HCT116 (cell line): ENCODE results near the gene ITK. TPM values are rescaled to one million over a fixed set of nuclear protein-coding genes. Genes with fewer than 3 reads are reported as not detected.

Experiments used
- ATAC-seq: fragments of 200-7000 bp; cut with Tn5 transposase; 2 replicates; pipeline ENCODE4 v1.9.1; 2020; ENCODE audit warnings: mild to moderate bottlenecking, moderate library complexity
- BruUV-seq: library from RNA; stranded (reverse); fragments of 400-500 nt; replicated peaks from 2 replicates; lab custom pipeline; 2021; lab: Mats Ljungman, UMichigan
- CTCF ChIA-PET: fragments of 300-600 bp; sonication (Branson Sonifier 250); formaldehyde crosslinking; loops from one replicate; lab custom pipeline; 2021; ENCODE audit warnings: antibody characterized with exemption; lab: Charles Lee
- POLR2A ChIA-PET: fragments of 300-600, 350-600 bp; sonication (Branson Sonifier 250); formaldehyde crosslinking; loops from one replicate; lab custom pipeline; 2021; ENCODE audit warnings: antibody characterized with exemption; lab: Charles Lee
- RAD21 ChIA-PET, 2 experiments: fragments of 300-600 bp; sonication (Branson Sonifier 250); formaldehyde crosslinking; loops; one replicate each; lab custom pipeline; 2023; ENCODE audit warnings: low total read pairs in 2 of 2; ENCODE audit not compliant: uncharacterized antibody in 2 of 2, unreplicated experiment in 2 of 2, low non-redundant PET in 1 of 2; lab: Charles Lee
- DNase-seq: peaks from one replicate; pipeline ENCODE4 v3.0.0-alpha.2; 2010; ENCODE audit warnings: low read depth, low spot score
- H2AFZ ChIP-seq: fragments of 200-600 bp; shearing (Covaris generic), sonication (generic); 2 replicates; pipeline ENCODE4 v1.6.1; 2017; ENCODE audit warnings: low read depth, mixed run types, mixed read lengths, antibody characterized with exemption, low read length; ENCODE audit not compliant: poor library complexity, severe bottlenecking
- H3K27ac ChIP-seq: 2 replicates; pipeline ENCODE4 v1.5.1; 2012; ENCODE audit warnings: low read depth, low read length
- H3K27me3 ChIP-seq: fragments of 200-600 bp; sonication (generic); 2 replicates; pipeline ENCODE4 v1.6.1; 2016; ENCODE audit warnings: mixed run types, low read length, mixed read lengths; ENCODE audit not compliant: insufficient read depth
- H3K36me3 ChIP-seq, 2 experiments: fragments of 200-500 bp in 1 of 2; fragments of 200-600 bp in 1 of 2; sonication (Bioruptor generic) in 1 of 2; sonication (generic) in 1 of 2; 2 replicates each; pipeline versions ENCODE4 v1.5.1 to v1.6.1; 2014 to 2016; ENCODE audit warnings: low read length in 2 of 2, inconsistent platforms in 1 of 2, mixed read lengths in 1 of 2, mixed run types in 1 of 2; ENCODE audit not compliant: insufficient read depth in 2 of 2, control insufficient read depth in 1 of 2
- H3K4me1 ChIP-seq, 2 experiments: fragments of 200-600 bp in 1 of 2; sonication (generic) in 1 of 2; 2 replicates each; pipeline versions ENCODE4 v1.5.1 to v1.6.1; 2012 to 2017; ENCODE audit warnings: low read length in 2 of 2, inconsistent platforms in 1 of 2, mild to moderate bottlenecking in 1 of 2, mixed read lengths in 1 of 2, mixed run types in 1 of 2, moderate library complexity in 1 of 2; ENCODE audit not compliant: insufficient read depth in 2 of 2, control insufficient read depth in 1 of 2
- H3K4me2 ChIP-seq: fragments of 200-600 bp; sonication (generic); 2 replicates; pipeline ENCODE4 v1.6.1; 2017; ENCODE audit warnings: mixed run types, low read length, mixed read lengths
- H3K4me3 ChIP-seq, 2 experiments: fragments of 200-600 bp in 1 of 2; sonication (generic) in 1 of 2; replicated peaks in 1 of 2; 2 replicates each; pipeline ENCODE4 v1.5.1; 2011 to 2016; ENCODE audit warnings: low read length in 2 of 2, control low read depth in 1 of 2, low read depth in 1 of 2, mild to moderate bottlenecking in 1 of 2, mixed read lengths in 1 of 2, mixed run types in 1 of 2
- H3K79me2 ChIP-seq: fragments of 200-600 bp; sonication (generic); 2 replicates; pipeline ENCODE4 v1.6.1; 2017; ENCODE audit warnings: mild to moderate bottlenecking, mixed run types, low read length, moderate library complexity, mixed read lengths; ENCODE audit not compliant: insufficient read depth
- H3K9ac ChIP-seq: fragments of 200-600 bp; sonication (generic); 2 replicates; pipeline ENCODE4 v1.6.1; 2016; ENCODE audit warnings: low read length, mixed read lengths
- H3K9me2 ChIP-seq: fragments of 200-600 bp; sonication (generic), shearing (Covaris generic); 2 replicates; pipeline ENCODE4 v1.6.1; 2017; ENCODE audit warnings: mixed run types, mild to moderate bottlenecking, moderate library complexity; ENCODE audit not compliant: insufficient read depth
- H3K9me3 ChIP-seq, 2 experiments: fragments of 200-500 bp in 1 of 2; fragments of 200-600 bp in 1 of 2; sonication (Bioruptor generic) in 1 of 2; sonication (generic) in 1 of 2; 2 replicates each; pipeline ENCODE4 v1.6.1; 2014 to 2017; ENCODE audit warnings: low read length in 2 of 2, mixed read lengths in 2 of 2, inconsistent platforms in 1 of 2, low read depth in 1 of 2, mild to moderate bottlenecking in 1 of 2, mixed run types in 1 of 2, moderate library complexity in 1 of 2; ENCODE audit not compliant: control insufficient read depth in 1 of 2, insufficient read depth in 1 of 2
- H4K20me1 ChIP-seq: fragments of 200-600 bp; sonication (generic), shearing (Covaris generic); 2 replicates; pipeline ENCODE4 v1.6.1; 2017; ENCODE audit warnings: mixed run types, mild to moderate bottlenecking, moderate library complexity; ENCODE audit not compliant: insufficient read depth
- CBX3 ChIP-seq: IDR thresholded peaks from 2 replicates; pipeline ENCODE4 v1.6.1; 2012; ENCODE audit warnings: low read depth
- CEBPB ChIP-seq: IDR thresholded peaks from 2 replicates; pipeline ENCODE4 v1.6.1; 2012; ENCODE audit warnings: low read depth
- EGR1 ChIP-seq: IDR thresholded peaks from 2 replicates; pipeline ENCODE4 v1.6.1; 2012; ENCODE audit warnings: low read depth
- EZH2 ChIP-seq: fragments of 200-600 bp; sonication (generic); IDR thresholded peaks from 2 replicates; pipeline ENCODE4 v1.6.1; 2017; ENCODE audit warnings: antibody characterized with exemption, mixed run types
- SIN3A ChIP-seq: IDR thresholded peaks from 2 replicates; pipeline ENCODE4 v1.6.1; 2012; ENCODE audit warnings: low read depth
- SP1 ChIP-seq: IDR thresholded peaks from 2 replicates; pipeline ENCODE4 v1.6.1; 2012; ENCODE audit warnings: low read depth
- YY1 ChIP-seq: IDR thresholded peaks from 2 replicates; pipeline ENCODE4 v1.6.1; 2011; ENCODE audit warnings: low read length, low read depth, moderate library complexity, mild to moderate bottlenecking; ENCODE audit not compliant: insufficient replicate concordance; ENCODE audit errors: extremely low read depth
- ZNF274 ChIP-seq: fragments of 200-500 bp; sonication (Bioruptor generic); IDR thresholded peaks from 2 replicates; pipeline ENCODE4 v1.6.1; 2014; ENCODE audit warnings: mild to moderate bottlenecking, low read depth, low read length, inconsistent platforms
- intact Hi-C: fragments of 100-400 bp; cut with micrococcal nuclease; formaldehyde crosslinking; loops from 2 replicates; pipeline ENCODE4 v1.10.0; 2022
- total RNA-seq: library from RNA; stranded (reverse); gene quantifications from one replicate; pipeline ENCODE4 v1.2.1, GENCODE V29; 2021; ENCODE audit not compliant: unreplicated experiment
- TF ChIP-seq, protein P1 (sequence below): IDR thresholded peaks from 2 replicates; pipeline ENCODE4 v1.6.1; 2012
- TF ChIP-seq, protein P2 (sequence below): IDR thresholded peaks from 2 replicates; pipeline ENCODE4 v1.6.1; 2012; ENCODE audit warnings: low read depth

Gene ITK
- total RNA-seq, 1 experiment from 2014 or later, result 0.37 TPM

DNA sequence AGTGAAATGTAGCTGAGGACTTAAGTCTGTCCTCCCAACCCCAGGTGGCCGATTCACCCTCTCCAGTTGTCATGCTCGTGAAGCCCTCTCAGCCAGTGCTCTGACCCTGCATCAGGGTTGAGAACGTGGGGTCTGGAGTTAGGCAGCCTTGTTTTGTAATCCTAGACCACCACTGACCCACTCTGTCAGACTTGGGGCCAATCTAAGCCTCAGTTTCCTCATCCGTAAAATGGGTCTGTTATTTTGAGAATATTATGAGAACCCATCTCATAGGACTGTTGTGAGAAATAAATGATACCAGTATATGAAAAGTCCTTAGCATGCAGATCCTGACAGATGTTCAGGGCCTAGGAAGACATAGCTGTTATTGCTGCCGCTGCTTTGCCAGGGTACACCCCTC lies 122.4 kb downstream of the ITK start:
- no peak for DNase-seq
- no peaks in the 10 kb centered on the region for H3K4me1 ChIP-seq
- H4K20me1 ChIP-seq, result no peaks in the 10 kb centered on the region
- ChIA-PET CTCF (no interaction called here), POLR2A (no interaction called here), RAD21 (no interaction called here)
- BruUV-seq, result no TSS peak
- intact Hi-C loops, result no loop called here
- H3K36me3 ChIP-seq, result no peaks in the 10 kb centered on the region
- H3K9ac ChIP-seq, result no peak overlapping the region
- no peak overlapping the region for H3K27ac ChIP-seq
- TF ChIP-seq ZNF274 (no peak), CEBPB (no peak), EGR1 (no peak), SP1 (no peak), CBX3 (no peak), YY1 (no peak), SIN3A (no peak), EZH2 (no peak)
- TF ChIP-seq, protein P1, sequence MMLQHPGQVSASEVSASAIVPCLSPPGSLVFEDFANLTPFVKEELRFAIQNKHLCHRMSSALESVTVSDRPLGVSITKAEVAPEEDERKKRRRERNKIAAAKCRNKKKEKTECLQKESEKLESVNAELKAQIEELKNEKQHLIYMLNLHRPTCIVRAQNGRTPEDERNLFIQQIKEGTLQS, result no peak
- TF ChIP-seq, protein P2, sequence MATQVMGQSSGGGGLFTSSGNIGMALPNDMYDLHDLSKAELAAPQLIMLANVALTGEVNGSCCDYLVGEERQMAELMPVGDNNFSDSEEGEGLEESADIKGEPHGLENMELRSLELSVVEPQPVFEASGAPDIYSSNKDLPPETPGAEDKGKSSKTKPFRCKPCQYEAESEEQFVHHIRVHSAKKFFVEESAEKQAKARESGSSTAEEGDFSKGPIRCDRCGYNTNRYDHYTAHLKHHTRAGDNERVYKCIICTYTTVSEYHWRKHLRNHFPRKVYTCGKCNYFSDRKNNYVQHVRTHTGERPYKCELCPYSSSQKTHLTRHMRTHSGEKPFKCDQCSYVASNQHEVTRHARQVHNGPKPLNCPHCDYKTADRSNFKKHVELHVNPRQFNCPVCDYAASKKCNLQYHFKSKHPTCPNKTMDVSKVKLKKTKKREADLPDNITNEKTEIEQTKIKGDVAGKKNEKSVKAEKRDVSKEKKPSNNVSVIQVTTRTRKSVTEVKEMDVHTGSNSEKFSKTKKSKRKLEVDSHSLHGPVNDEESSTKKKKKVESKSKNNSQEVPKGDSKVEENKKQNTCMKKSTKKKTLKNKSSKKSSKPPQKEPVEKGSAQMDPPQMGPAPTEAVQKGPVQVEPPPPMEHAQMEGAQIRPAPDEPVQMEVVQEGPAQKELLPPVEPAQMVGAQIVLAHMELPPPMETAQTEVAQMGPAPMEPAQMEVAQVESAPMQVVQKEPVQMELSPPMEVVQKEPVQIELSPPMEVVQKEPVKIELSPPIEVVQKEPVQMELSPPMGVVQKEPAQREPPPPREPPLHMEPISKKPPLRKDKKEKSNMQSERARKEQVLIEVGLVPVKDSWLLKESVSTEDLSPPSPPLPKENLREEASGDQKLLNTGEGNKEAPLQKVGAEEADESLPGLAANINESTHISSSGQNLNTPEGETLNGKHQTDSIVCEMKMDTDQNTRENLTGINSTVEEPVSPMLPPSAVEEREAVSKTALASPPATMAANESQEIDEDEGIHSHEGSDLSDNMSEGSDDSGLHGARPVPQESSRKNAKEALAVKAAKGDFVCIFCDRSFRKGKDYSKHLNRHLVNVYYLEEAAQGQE, result no peak
- H2AFZ ChIP-seq, result no peak overlapping the region
- no peaks in the 10 kb centered on the region for H3K27me3 ChIP-seq
- no peaks in the 10 kb centered on the region for H3K9me2 ChIP-seq
- no peak overlapping the region for H3K4me3 ChIP-seq
- H3K9me3 ChIP-seq, result no peaks in the 10 kb centered on the region
- H3K79me2 ChIP-seq, result no peaks in the 10 kb centered on the region
- ATAC-seq, result no peak
- no peak overlapping the region for H3K4me2 ChIP-seq
